MCF 10A (cell line): Measurements from ENCODE around the gene FOXP2. TPM values are rescaled to one million over a fixed set of nuclear protein-coding genes. Genes with fewer than 3 reads are reported as not detected.

Experiments used
- BruUV-seq: library from RNA; stranded (reverse); fragments of 400-500 nt; replicated peaks from 2 replicates; lab custom pipeline; 2021; lab: Mats Ljungman, UMichigan
- CTCF ChIA-PET: fragments of 300-600 bp; sonication (Branson Sonifier 250); formaldehyde crosslinking; extraction: SDS; loops from one replicate; lab custom pipeline; 2021; ENCODE audit warnings: antibody characterized with exemption, inconsistent platforms; lab: Yijun Ruan, JAX
- POLR2A ChIA-PET: fragments of 300-600, 350-650 bp; sonication (Branson Sonifier 250); formaldehyde crosslinking; extraction: SDS; loops from one replicate; lab custom pipeline; 2020; ENCODE audit warnings: antibody characterized with exemption, inconsistent platforms; lab: Yijun Ruan, JAX
- DNase-seq: peaks from one replicate; pipeline ENCODE4 v3.0.0-alpha.2; 2018; ENCODE audit not compliant: unreplicated experiment
- H3K27ac Mint-ChIP-seq: one replicate; pipeline ENCODE4 v1.8.0; 2022; ENCODE audit warnings: mild to moderate bottlenecking, low read depth, mixed read lengths; ENCODE audit not compliant: unreplicated experiment
- H3K27me3 Mint-ChIP-seq: one replicate; pipeline ENCODE4 v1.8.0; 2022; ENCODE audit warnings: mixed read lengths; ENCODE audit not compliant: insufficient read depth, unreplicated experiment
- H3K36me3 Mint-ChIP-seq: one replicate; pipeline ENCODE4 v1.8.0; 2022; ENCODE audit warnings: mild to moderate bottlenecking, moderate library complexity, mixed read lengths; ENCODE audit not compliant: insufficient read depth, unreplicated experiment
- H3K4me1 Mint-ChIP-seq: one replicate; pipeline ENCODE4 v1.8.0; 2022; ENCODE audit warnings: mixed read lengths; ENCODE audit not compliant: insufficient read depth, unreplicated experiment
- H3K4me3 Mint-ChIP-seq: one replicate; pipeline ENCODE4 v1.8.0; 2022; ENCODE audit warnings: mild to moderate bottlenecking, moderate library complexity, mixed read lengths; ENCODE audit not compliant: unreplicated experiment
- H3K9me3 Mint-ChIP-seq: one replicate; pipeline ENCODE4 v1.8.0; 2022; ENCODE audit warnings: mixed read lengths; ENCODE audit not compliant: unreplicated experiment
- CTCF ChIP-seq: fragments of 200-600 bp; IDR thresholded peaks from one replicate; pipeline ENCODE4 v1.8.0; 2022; ENCODE audit warnings: antibody characterized with exemption, mild to moderate bottlenecking; ENCODE audit not compliant: unreplicated experiment
- intact Hi-C: fragments of 100-400 bp; cut with micrococcal nuclease; formaldehyde crosslinking; loops from 2 replicates; pipeline ENCODE4 v1.14.1; 2022
- total RNA-seq: library from RNA; stranded (reverse); gene quantifications from 2 replicates; pipeline ENCODE4 v1.2.3, GENCODE V29; 2022

FOXP2 gene
- total RNA-seq, 1 experiment from 2014 or later = not detected

GRCh38 chr7:114647518-114647917 is 232.9 kb downstream of the FOXP2 start:
- BruUV-seq = no TSS peak
- no peak for TF ChIP-seq CTCF
- Mint-ChIP-seq H3K9me3 (no peaks in the 10 kb centered on the region), H3K27ac (no peak overlapping the region), H3K36me3 (no peaks in the 10 kb centered on the region), H3K4me1 (no peaks in the 10 kb centered on the region), H3K27me3 (peaks cover 74% of the 10 kb centered on the region), H3K4me3 (no peak overlapping the region)
- CTCF ChIA-PET = interaction anchor here (0.5 kb wide), 1 partner anchor 570 kb away, joined by 3 read pairs; no protein-coding TSS in a partner anchor
- no peak for DNase-seq
- intact Hi-C loops = no loop called here
- POLR2A ChIA-PET = no interaction called here

- Mint-ChIP-seq H3K27me3 (peaks cover 80% of the 10 kb centered on the region), H3K4me1 (no peaks in the 10 kb centered on the region), H3K4me3 (no peak overlapping the region), H3K9me3 (no peaks in the 10 kb centered on the region), H3K36me3 (no peaks in the 10 kb centered on the region), H3K27ac (no peak overlapping the region)
- intact Hi-C loops = no loop called here
- DNase-seq = no peak
- BruUV-seq = no TSS peak
- POLR2A ChIA-PET = no interaction called here
- no peak for TF ChIP-seq CTCF
- CTCF ChIA-PET = no interaction called here
Observed at GRCh38 chr7:114648117-114648516, 233.5 kb downstream of the FOXP2 start.

- no peak overlapping the region for H3K27ac Mint-ChIP-seq
- no peaks in the 10 kb centered on the region for H3K9me3 Mint-ChIP-seq
- ChIA-PET CTCF (interaction anchor here (0.6 kb wide), 2 partner anchors 20 to 33 kb away, joined by 3 to 4 read pairs; no protein-coding TSS in a partner anchor), POLR2A (no interaction called here)
- H3K4me3 Mint-ChIP-seq = no peak overlapping the region
- no peaks in the 10 kb centered on the region for H3K4me1 Mint-ChIP-seq
- no peak for TF ChIP-seq CTCF
- intact Hi-C loops = no loop called here
- BruUV-seq = no TSS peak
- H3K36me3 Mint-ChIP-seq = no peaks in the 10 kb centered on the region
- peaks cover 85% of the 10 kb centered on the region for H3K27me3 Mint-ChIP-seq
- no peak for DNase-seq
Observed at GRCh38 chr7:114648680-114649079, 234.1 kb downstream of the FOXP2 start.

- Mint-ChIP-seq H3K9me3 (no peaks in the 10 kb centered on the region), H3K4me3 (no peak overlapping the region), H3K27ac (no peak overlapping the region), H3K36me3 (no peaks in the 10 kb centered on the region), H3K27me3 (peaks cover 83% of the 10 kb centered on the region), H3K4me1 (no peaks in the 10 kb centered on the region)
- intact Hi-C loops = no loop called here
- no peak for DNase-seq
- POLR2A ChIA-PET = no interaction called here
- no peak for TF ChIP-seq CTCF
- CTCF ChIA-PET = no interaction called here
- no TSS peak for BruUV-seq
Observed at GRCh38 chr7:114649689-114650088, 235.1 kb downstream of the FOXP2 start.
